Adrenal gland (tissue), 5 donors: ENCODE measurements around the gene MYMK.

Experiments
- POLR2A ChIP-seq, 2 donors: fragments of 450-650 bp; IDR thresholded peaks; one replicate each; pipeline ENCODE4 v1.6.1; 2017; ENCODE audit warnings: antibody characterized with exemption in 2 of 2, mild to moderate bottlenecking in 2 of 2, moderate library complexity in 1 of 2
- TF ChIP-seq, protein P1 (sequence below), 6 experiments: fragments of 450-650 bp in 4 of 6; fragments of 200-600 bp in 2 of 6; sonication (generic) in 1 of 6; IDR thresholded peaks; 1 replicate in 5 of 6; 2 replicates in 1 of 6; pipeline versions ENCODE4 v1.5.1 to v1.8.0; 2016 to 2021; ENCODE audit warnings: antibody characterized with exemption in 6 of 6, mild to moderate bottlenecking in 2 of 6, moderate library complexity in 1 of 6
- donor health status: DM: no; HTN: no; CAD: no.

DNA sequence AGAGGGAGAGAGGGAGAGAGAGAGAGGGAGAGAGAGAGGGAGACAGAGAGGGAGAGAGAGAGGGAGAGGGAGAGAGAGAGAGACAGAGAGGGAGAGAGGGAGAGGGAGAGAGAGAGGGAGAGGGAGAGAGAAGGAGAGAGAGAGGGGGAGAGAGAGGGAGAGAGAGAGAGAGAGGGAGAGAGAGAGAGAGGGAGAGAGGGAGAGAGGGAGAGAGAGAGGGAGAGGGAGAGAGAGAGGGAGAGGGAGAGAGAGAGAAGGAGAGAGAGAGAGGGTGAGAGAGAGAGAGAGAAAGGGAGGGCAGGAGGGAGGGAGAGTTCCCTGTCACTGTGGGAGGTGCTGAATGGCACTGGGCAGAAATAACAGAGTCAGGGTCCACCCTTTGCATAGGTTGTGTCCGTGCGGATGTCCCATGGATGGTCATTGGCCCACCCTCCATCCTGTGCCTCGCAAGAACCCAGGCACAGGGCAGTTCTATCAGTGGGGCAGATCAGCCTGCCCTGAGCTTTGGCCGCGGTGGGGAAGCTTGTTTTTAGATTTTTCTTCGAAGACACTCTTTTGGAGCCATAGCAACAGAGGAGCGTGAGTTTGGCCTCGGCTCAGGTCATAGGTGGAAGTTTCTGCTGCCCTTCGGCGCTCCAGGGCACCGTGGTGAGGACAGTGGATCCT lies 39.8 kb upstream of the MYMK start:
- TF ChIP-seq, protein P1, sequence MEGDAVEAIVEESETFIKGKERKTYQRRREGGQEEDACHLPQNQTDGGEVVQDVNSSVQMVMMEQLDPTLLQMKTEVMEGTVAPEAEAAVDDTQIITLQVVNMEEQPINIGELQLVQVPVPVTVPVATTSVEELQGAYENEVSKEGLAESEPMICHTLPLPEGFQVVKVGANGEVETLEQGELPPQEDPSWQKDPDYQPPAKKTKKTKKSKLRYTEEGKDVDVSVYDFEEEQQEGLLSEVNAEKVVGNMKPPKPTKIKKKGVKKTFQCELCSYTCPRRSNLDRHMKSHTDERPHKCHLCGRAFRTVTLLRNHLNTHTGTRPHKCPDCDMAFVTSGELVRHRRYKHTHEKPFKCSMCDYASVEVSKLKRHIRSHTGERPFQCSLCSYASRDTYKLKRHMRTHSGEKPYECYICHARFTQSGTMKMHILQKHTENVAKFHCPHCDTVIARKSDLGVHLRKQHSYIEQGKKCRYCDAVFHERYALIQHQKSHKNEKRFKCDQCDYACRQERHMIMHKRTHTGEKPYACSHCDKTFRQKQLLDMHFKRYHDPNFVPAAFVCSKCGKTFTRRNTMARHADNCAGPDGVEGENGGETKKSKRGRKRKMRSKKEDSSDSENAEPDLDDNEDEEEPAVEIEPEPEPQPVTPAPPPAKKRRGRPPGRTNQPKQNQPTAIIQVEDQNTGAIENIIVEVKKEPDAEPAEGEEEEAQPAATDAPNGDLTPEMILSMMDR (IDR thresholded peaks at IDR 0.05): peak in 3 of 6 experiments; percentile 5 to 35 (median 28)
- no peak for TF ChIP-seq POLR2A (IDR thresholded peaks at IDR 0.05)
